Keratinocyte (primary cell): ENCODE data around the gene PWWP2B. TPM values are rescaled to one million over a fixed set of nuclear protein-coding genes. Genes with fewer than 3 reads are reported as not detected.

Source experiments
- DNase-seq: peaks from one replicate; pipeline ENCODE4 v3.0.0-alpha.2; 2011; ENCODE audit warnings: low read depth, missing footprints, low spot score
- FAIRE-seq: peaks from 2 replicates; lab custom pipeline; 2011; peaks lifted over from hg19 to GRCh38; lab: Jason Lieb, UNC
- H2AFZ ChIP-seq: 2 replicates; pipeline ENCODE4 v1.6.0; 2012; ENCODE audit warnings: low read length, control low read depth, inconsistent platforms; ENCODE audit not compliant: control insufficient read depth
- H3K27ac ChIP-seq: 2 replicates; pipeline ENCODE4 v1.5.1; 2011; ENCODE audit warnings: low read length; ENCODE audit not compliant: control insufficient read depth, insufficient read depth
- H3K27me3 ChIP-seq: 3 replicates; pipeline ENCODE4 v1.6.0; 2011; ENCODE audit warnings: low read length; ENCODE audit not compliant: control insufficient read depth, insufficient read depth; ENCODE audit errors: extremely low read depth
- H3K36me3 ChIP-seq, 2 experiments: 2 replicates in 1 of 2; 3 replicates in 1 of 2; pipeline ENCODE4 v1.5.1; 2011; ENCODE audit warnings: low read length in 2 of 2, mild to moderate bottlenecking in 1 of 2; ENCODE audit not compliant: control insufficient read depth in 2 of 2, insufficient read depth in 2 of 2; ENCODE audit errors: extremely low read depth in 1 of 2
- H3K4me1 ChIP-seq: 3 replicates; pipeline ENCODE4 v1.5.1; 2011; ENCODE audit warnings: low read length; ENCODE audit not compliant: control insufficient read depth, insufficient read depth; ENCODE audit errors: extremely low read depth
- H3K4me2 ChIP-seq: 3 replicates; pipeline ENCODE4 v1.6.0; 2011; ENCODE audit warnings: low read depth, low read length; ENCODE audit not compliant: control insufficient read depth, insufficient read depth; ENCODE audit errors: extremely low read depth
- H3K4me3 ChIP-seq, 3 experiments: fragments of 200-600 bp in 1 of 3; sonication (generic) in 1 of 3; 2 replicates in 2 of 3; 3 replicates in 1 of 3; pipeline ENCODE4 v1.5.1; 2011 to 2016; ENCODE audit warnings: low read length in 3 of 3, mild to moderate bottlenecking in 3 of 3, control low read depth in 2 of 3, inconsistent platforms in 1 of 3, low read depth in 1 of 3, mixed read lengths in 1 of 3, mixed run types in 1 of 3, moderate library complexity in 1 of 3; ENCODE audit not compliant: control insufficient read depth in 2 of 3, insufficient read depth in 2 of 3; ENCODE audit errors: extremely low read depth in 1 of 3
- H3K79me2 ChIP-seq: 2 replicates; pipeline ENCODE4 v1.6.0; 2012; ENCODE audit warnings: low read length; ENCODE audit not compliant: control insufficient read depth, insufficient read depth
- H3K9ac ChIP-seq: 3 replicates; pipeline ENCODE4 v1.6.0; 2011; ENCODE audit warnings: low read length; ENCODE audit not compliant: control insufficient read depth, insufficient read depth; ENCODE audit errors: extremely low read depth
- H3K9me1 ChIP-seq: 3 replicates; pipeline ENCODE4 v1.6.0; 2011; ENCODE audit warnings: low read length; ENCODE audit not compliant: control insufficient read depth, insufficient read depth; ENCODE audit errors: extremely low read depth
- H3K9me3 ChIP-seq: 2 replicates; pipeline ENCODE4 v1.5.1; 2012; ENCODE audit warnings: low read depth, low read length; ENCODE audit not compliant: control insufficient read depth
- H4K20me1 ChIP-seq: 3 replicates; pipeline ENCODE4 v1.6.0; 2011; ENCODE audit warnings: low read length; ENCODE audit not compliant: control insufficient read depth, insufficient read depth; ENCODE audit errors: extremely low read depth
- CTCF ChIP-seq, 3 experiments: IDR thresholded peaks in 1 of 3; conservative IDR thresholded peaks in 1 of 3; optimal IDR thresholded peaks in 1 of 3; 2 replicates in 2 of 3; 3 replicates in 1 of 3; pipeline versions ENCODE3 to v1.5.1; 2011; ENCODE audit warnings: low read length in 3 of 3, mild to moderate bottlenecking in 3 of 3, moderate library complexity in 2 of 3, control low read depth in 1 of 3, inconsistent platforms in 1 of 3; ENCODE audit not compliant: insufficient read depth in 2 of 3; ENCODE audit errors: extremely low read depth in 1 of 3
- EZH2 ChIP-seq: IDR thresholded peaks from one replicate; pipeline ENCODE4 v1.6.1; 2012; ENCODE audit warnings: inconsistent platforms, mild to moderate bottlenecking, low read length, moderate library complexity
- dilution Hi-C: fragments of 300-500 bp; cut with MboI; formaldehyde crosslinking; loops from one replicate; pipeline ENCODE4 v1.7.0; 2020; ENCODE audit warnings: low sequenced_read_pairs; ENCODE audit not compliant: extremely low pct_ligation_motif_present
- polyA plus RNA-seq, 5 experiments: library from polyadenylated mRNA; depleted of rRNA in 3 of 5; stranded (reverse) in 3 of 5; stranded (forward) in 1 of 5; unstranded in 1 of 5; fragments of >200 nt; gene quantifications; 1 replicate in 1 of 5; 2 replicates in 3 of 5; 3 replicates in 1 of 5; pipeline versions ENCODE4 v1.2.1 to v1.2.3, GENCODE V29; 2011 to 2012; ENCODE audit warnings: missing spikeins in 2 of 5, low read depth in 1 of 5, low replicate concordance in 1 of 5

The PWWP2B gene
- polyA plus RNA-seq, 1 donor (not counting 4 experiments of a cell fraction or from before 2014, with no cell fraction given): 3.1 TPM

- Histone ChIP-seq H3K9me3 (no peaks in the 10 kb centered on the region), H2AFZ (no peak overlapping the region), H3K79me2 (no peaks in the 10 kb centered on the region), H3K4me1 (no peaks in the 10 kb centered on the region), H3K9ac (no peak overlapping the region), H3K9me1 (no peaks in the 10 kb centered on the region), H4K20me1 (no peaks in the 10 kb centered on the region), H3K27me3 (peaks cover 9% of the 10 kb centered on the region), H3K4me2 (no peak overlapping the region), H3K27ac (no peak overlapping the region), H3K4me3 (no peak overlapping the region), H3K36me3 (no peaks in the 10 kb centered on the region)
- no peak for TF ChIP-seq EZH2
- TF ChIP-seq CTCF (optimal IDR thresholded peaks at IDR 0.05 in 1 of 3, IDR thresholded peaks at IDR 0.05 in 1 of 3, conservative IDR thresholded peaks at IDR 0.05 in 1 of 3; ENCODE audit: extremely low read depth in 1 of 3, insufficient read depth in 2 of 3, low read length in 3 of 3): peak; percentile 59 to 99 (median 96)
- DNase-seq (no peak), FAIRE-seq (no peak)
- dilution Hi-C loops: no loop called here
Observed at GRCh38 chr10:132458586-132459300, 61.7 kb downstream of the PWWP2B start.

GRCh38 chr10:132459301-132460003, 62.5 kb downstream of the PWWP2B start:
- H3K9me3 ChIP-seq: no peaks in the 10 kb centered on the region
- H2AFZ ChIP-seq: no peak overlapping the region
- H3K36me3 ChIP-seq: no peaks in the 10 kb centered on the region
- no peaks in the 10 kb centered on the region for H3K9me1 ChIP-seq
- FAIRE-seq (no peak), DNase-seq (no peak)
- TF ChIP-seq EZH2: no peak
- no peak for TF ChIP-seq CTCF (optimal IDR thresholded peaks at IDR 0.05 in 1 of 3, IDR thresholded peaks at IDR 0.05 in 1 of 3, conservative IDR thresholded peaks at IDR 0.05 in 1 of 3; ENCODE audit: extremely low read depth in 1 of 3, insufficient read depth in 2 of 3, low read length in 3 of 3)
- H3K4me1 ChIP-seq: no peaks in the 10 kb centered on the region
- dilution Hi-C loops: no loop called here
- H3K27ac ChIP-seq: no peak overlapping the region
- H3K27me3 ChIP-seq: peaks cover 9% of the 10 kb centered on the region
- H3K9ac ChIP-seq: no peak overlapping the region
- H3K79me2 ChIP-seq: no peaks in the 10 kb centered on the region
- no peaks in the 10 kb centered on the region for H4K20me1 ChIP-seq
- H3K4me2 ChIP-seq: no peak overlapping the region
- no peak overlapping the region for H3K4me3 ChIP-seq
